Liver (tissue), 9 donors: ENCODE results near the gene MAP7D1. TPM values are rescaled to one million over a fixed set of nuclear protein-coding genes. Genes with fewer than 3 reads are reported as not detected.

ENCODE experiments used
- DNase-seq: peaks from one replicate; pipeline ENCODE4 v3.0.0-alpha.2; 2017; ENCODE audit warnings: low spot score
- H3K27ac ChIP-seq, 2 donors: one replicate each; pipeline ENCODE4 v1.7.0; 2013; ENCODE audit warnings: inconsistent platforms in 2 of 2, low read length in 2 of 2, control low read depth in 1 of 2, low read depth in 1 of 2, mild to moderate bottlenecking in 1 of 2
- H3K27me3 ChIP-seq, 4 donors: one replicate each; pipeline versions ENCODE4 v1.6.1 to v1.7.0; 2013; ENCODE audit warnings: low read length in 3 of 4, inconsistent platforms in 1 of 4, mild to moderate bottlenecking in 1 of 4, moderate library complexity in 1 of 4; ENCODE audit not compliant: control insufficient read depth in 4 of 4, insufficient read depth in 4 of 4
- H3K36me3 ChIP-seq, 4 donors: one replicate each; pipeline versions ENCODE4 v1.6.1 to v1.7.0; 2013; ENCODE audit warnings: low read length in 3 of 4, mild to moderate bottlenecking in 3 of 4, low read depth in 1 of 4, moderate library complexity in 1 of 4; ENCODE audit not compliant: control insufficient read depth in 4 of 4, insufficient read depth in 3 of 4
- H3K4me1 ChIP-seq, 4 donors: one replicate each; pipeline versions ENCODE4 v1.6.1 to v1.7.0; 2013; ENCODE audit warnings: low read length in 3 of 4, mild to moderate bottlenecking in 3 of 4, moderate library complexity in 1 of 4; ENCODE audit not compliant: control insufficient read depth in 4 of 4, insufficient read depth in 4 of 4
- H3K4me3 ChIP-seq, 3 donors: one replicate each; pipeline versions ENCODE4 v1.6.1 to v1.7.0; 2013; ENCODE audit warnings: low read length in 3 of 3, control low read depth in 1 of 3, low read depth in 1 of 3, mild to moderate bottlenecking in 1 of 3
- H3K9ac ChIP-seq, 2 donors: one replicate each; pipeline ENCODE4 v1.7.0; 2013; ENCODE audit warnings: low read length in 2 of 2, mild to moderate bottlenecking in 2 of 2, moderate library complexity in 2 of 2, control low read depth in 1 of 2, low read depth in 1 of 2
- H3K9me3 ChIP-seq, 4 donors: one replicate each; pipeline versions ENCODE4 v1.6.1 to v1.7.0; 2013; ENCODE audit warnings: low read length in 3 of 4; ENCODE audit not compliant: control insufficient read depth in 4 of 4
- ATF3 ChIP-seq: IDR thresholded peaks from 2 replicates; pipeline ENCODE4 v1.6.1; 2016; ENCODE audit warnings: antibody characterized with exemption
- CTCF ChIP-seq: fragments of 150-350 bp; IDR thresholded peaks from 2 replicates; pipeline ENCODE4 v1.5.1; 2017; ENCODE audit warnings: improper control_type of control experiment, low read depth, low read length; ENCODE audit not compliant: missing input control
- EGR1 ChIP-seq, 2 donors: IDR thresholded peaks; 2 replicates each; pipeline ENCODE4 v1.6.1; 2016 to 2018; ENCODE audit warnings: antibody characterized with exemption in 2 of 2, low read depth in 2 of 2
- FOXA2 ChIP-seq: IDR thresholded peaks from 2 replicates; pipeline ENCODE4 v1.6.1; 2016; ENCODE audit warnings: antibody characterized with exemption
- GABPA ChIP-seq, 2 donors: IDR thresholded peaks in 1 of 2; conservative IDR thresholded peaks in 1 of 2; 2 replicates each; pipeline ENCODE4 v1.6.1; 2016; ENCODE audit warnings: antibody characterized with exemption in 2 of 2, mild to moderate bottlenecking in 1 of 2, moderate library complexity in 1 of 2
- HNF4A ChIP-seq, 2 donors: conservative IDR thresholded peaks; 2 replicates each; pipeline ENCODE4 v1.6.1; 2016; ENCODE audit warnings: antibody characterized with exemption in 2 of 2, mild to moderate bottlenecking in 2 of 2
- HNF4G ChIP-seq: IDR thresholded peaks from 2 replicates; pipeline ENCODE4 v1.6.1; 2016; ENCODE audit warnings: antibody characterized with exemption
- JUND ChIP-seq, 2 donors: IDR thresholded peaks; 2 replicates each; pipeline ENCODE4 v1.6.1; 2016; ENCODE audit warnings: antibody characterized with exemption in 2 of 2
- MAX ChIP-seq: IDR thresholded peaks from 2 replicates; pipeline ENCODE4 v1.6.1; 2016; ENCODE audit warnings: antibody characterized with exemption
- NR2F2 ChIP-seq: IDR thresholded peaks from 2 replicates; pipeline ENCODE4 v1.6.1; 2016; ENCODE audit warnings: antibody characterized with exemption
- RAD21 ChIP-seq, 2 donors: IDR thresholded peaks; 2 replicates each; pipeline ENCODE4 v1.6.1; 2016; ENCODE audit warnings: antibody characterized with exemption in 2 of 2, mild to moderate bottlenecking in 2 of 2
- REST ChIP-seq: IDR thresholded peaks from 2 replicates; pipeline ENCODE4 v1.6.1; 2016; ENCODE audit warnings: antibody characterized with exemption, mild to moderate bottlenecking
- RXRA ChIP-seq, 2 donors: IDR thresholded peaks; 2 replicates each; pipeline ENCODE4 v1.6.1; 2017 to 2018; ENCODE audit warnings: antibody characterized with exemption in 2 of 2, mild to moderate bottlenecking in 1 of 2
- SP1 ChIP-seq: IDR thresholded peaks from 2 replicates; pipeline ENCODE4 v1.6.1; 2018; ENCODE audit warnings: antibody characterized with exemption, mild to moderate bottlenecking
- TAF1 ChIP-seq: conservative IDR thresholded peaks from 2 replicates; pipeline ENCODE4 v1.6.1; 2016; ENCODE audit warnings: antibody characterized with exemption, mild to moderate bottlenecking
- YY1 ChIP-seq: IDR thresholded peaks from 2 replicates; pipeline ENCODE4 v1.6.1; 2016; ENCODE audit warnings: antibody characterized with exemption, mild to moderate bottlenecking
- ZBTB33 ChIP-seq: IDR thresholded peaks from 2 replicates; pipeline ENCODE4 v1.6.1; 2016; ENCODE audit warnings: antibody characterized with exemption
- WGBS: extraction: QIAGEN DNeasy Blood & Tissue Kit; methylation state at CpG from one replicate; pipeline ENCODE4 v1.1.7; 2013; 5-methylcytosine and 5-hydroxymethylcytosine counted together
- polyA plus RNA-seq, 2 donors: library from polyadenylated mRNA; stranded (reverse) in 1 of 2; unstranded in 1 of 2; fragments of 200-250 nt in 1 of 2; fragments of >200 nt in 1 of 2; fragmentation: Nextera tagmentation in 1 of 2; extraction: Ambion mirVana in 1 of 2; gene quantifications; one replicate each; pipeline versions ENCODE4 v1.2.1 to v1.2.3, GENCODE V29; 2013 to 2015
- total RNA-seq, 2 donors: library from RNA; depleted of rRNA; stranded (reverse); fragments of >200 nt; gene quantifications; one replicate each; pipeline ENCODE4 v1.2.3, GENCODE V29; 2014
- donor health status: healthy.
- donor health status: healthy.
- donor health status: healthy.
- donor health status: healthy.
- donor health status: healthy.

Gene MAP7D1
- total and polyA plus RNA-seq, 4 donors: 5.6 to 15.1 (median 12.9) TPM

GRCh38 chr1:36203554-36204346 lies 47.8 kb downstream of the MAP7D1 start:
- peaks cover 0 to 19% (median 10%) of the 10 kb centered on the region in 4 donors for H3K4me1 ChIP-seq
- peak overlapping the region in 1 of 2 donors; percentile 42 for H3K27ac ChIP-seq
- no peak overlapping the region for H3K4me3 ChIP-seq
- H3K36me3 ChIP-seq: no peaks in the 10 kb centered on the region
- no peak overlapping the region for H3K9ac ChIP-seq
- DNase-seq: no peak
- no peak for TF ChIP-seq ATF3
- no peak for TF ChIP-seq NR2F2
- TF ChIP-seq JUND (IDR thresholded peaks at IDR 0.05): no peak
- TF ChIP-seq EGR1 (IDR thresholded peaks at IDR 0.05; ENCODE audit: low read depth in 2 of 2): no peak
- peak; percentile 12 for TF ChIP-seq YY1
- no peak for TF ChIP-seq REST
- WGBS: 61% methylated on average over 10 of the region's 10 CpGs
- H3K27me3 ChIP-seq: no peaks in the 10 kb centered on the region
- H3K9me3 ChIP-seq: no peaks in the 10 kb centered on the region

- H3K27me3 ChIP-seq: no peaks in the 10 kb centered on the region
- no peaks in the 10 kb centered on the region for H3K9me3 ChIP-seq
- no peak overlapping the region for H3K27ac ChIP-seq
- no peak for DNase-seq
- TF ChIP-seq MAX (no peak), RXRA (IDR thresholded peaks at IDR 0.05) (no peak)
- H3K4me1 ChIP-seq: peaks cover 0 to 17% (median 9%) of the 10 kb centered on the region in 4 donors
- H3K4me3 ChIP-seq: no peak overlapping the region
- H3K36me3 ChIP-seq: no peaks in the 10 kb centered on the region
- no peak overlapping the region for H3K9ac ChIP-seq
- 85% methylated on average over 6 of the region's 6 CpGs for WGBS
These were observed 48.5 kb downstream of the MAP7D1 start for GRCh38 chr1:36204347-36204909.

- H3K4me1 ChIP-seq: peaks cover 0 to 17% (median 9%) of the 10 kb centered on the region in 4 donors
- H3K9ac ChIP-seq: no peak overlapping the region
- no peaks in the 10 kb centered on the region for H3K36me3 ChIP-seq
- H3K27me3 ChIP-seq: no peaks in the 10 kb centered on the region
- no peak overlapping the region for H3K27ac ChIP-seq
- no peaks in the 10 kb centered on the region for H3K9me3 ChIP-seq
- no peak overlapping the region for H3K4me3 ChIP-seq
- 91% methylated on average over 3 of the region's 3 CpGs for WGBS
- DNase-seq: no peak
- TF ChIP-seq CTCF (no peak), NR2F2 (no peak), HNF4A (conservative IDR thresholded peaks at IDR 0.05) (no peak), ATF3 (no peak), JUND (IDR thresholded peaks at IDR 0.05) (no peak), TAF1 (no peak), GABPA (IDR thresholded peaks at IDR 0.05 in 1 of 2, conservative IDR thresholded peaks at IDR 0.05 in 1 of 2) (no peak), MAX (no peak), RAD21 (IDR thresholded peaks at IDR 0.05) (no peak), FOXA2 (no peak), ZBTB33 (no peak), YY1 (no peak), EGR1 (IDR thresholded peaks at IDR 0.05; ENCODE audit: low read depth in 2 of 2) (no peak), HNF4G (no peak), SP1 (no peak)
These were observed 50.4 kb downstream of the MAP7D1 start for GRCh38 chr1:36206323-36206858.
